ENCODE data around the gene TTC5.
"Not testable (repeated sequence)": the region's sequence is repeated elsewhere in the genome, so short reads cannot be mapped to it uniquely, and the experiment has no call there.

Gene TTC5

DNA sequence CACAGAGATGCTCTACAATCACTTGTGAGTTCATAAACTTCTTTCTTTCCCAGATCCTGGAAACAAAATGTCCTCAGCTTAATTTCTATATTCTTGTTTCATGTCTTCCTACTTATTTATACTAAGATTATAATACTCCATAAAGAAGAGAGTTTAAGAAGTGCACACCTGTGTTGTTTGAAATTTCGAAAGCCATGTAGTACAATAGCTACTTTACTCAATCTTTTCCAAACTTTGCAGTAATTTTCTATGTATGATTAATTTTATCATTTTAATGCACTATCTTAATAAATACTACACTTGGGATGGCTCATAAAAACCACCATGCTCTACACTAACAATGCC is 300 bp upstream of the TTC5 start:
- no peak for DNase-seq

DNA sequence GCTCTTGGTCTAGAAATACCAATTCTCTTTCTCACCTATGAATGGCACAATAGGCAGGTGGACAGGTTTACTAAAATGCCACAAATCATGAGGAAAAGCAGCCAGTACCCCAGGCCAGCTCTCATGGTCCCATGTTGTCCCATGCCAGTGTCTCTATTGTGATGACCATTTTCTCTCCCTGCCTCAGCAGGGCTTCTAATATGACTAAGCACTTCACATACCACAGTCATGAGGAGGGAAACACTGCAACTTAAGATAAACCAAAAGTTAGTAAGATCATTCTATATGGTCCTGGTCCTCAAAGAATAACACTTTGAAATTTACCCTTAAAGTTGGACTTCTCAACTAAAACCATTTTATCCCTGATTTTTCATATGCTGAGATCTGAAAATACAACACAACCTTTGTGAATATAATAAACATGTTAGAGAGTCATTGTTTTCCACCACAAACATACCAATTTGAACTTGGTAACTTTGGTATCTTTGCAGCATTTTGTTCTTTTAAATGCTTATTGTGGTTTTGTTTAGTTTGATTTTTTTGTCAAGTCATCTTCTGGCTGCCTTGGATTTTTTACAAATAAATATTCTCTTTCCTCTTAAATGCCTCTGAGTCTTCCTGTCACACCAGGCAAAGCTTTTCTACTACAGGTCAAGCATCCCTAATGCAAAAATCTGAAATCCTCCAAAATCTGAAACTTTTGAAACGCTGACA is 3.6 kb downstream of the TTC5 start:
- no peak for DNase-seq

DNA sequence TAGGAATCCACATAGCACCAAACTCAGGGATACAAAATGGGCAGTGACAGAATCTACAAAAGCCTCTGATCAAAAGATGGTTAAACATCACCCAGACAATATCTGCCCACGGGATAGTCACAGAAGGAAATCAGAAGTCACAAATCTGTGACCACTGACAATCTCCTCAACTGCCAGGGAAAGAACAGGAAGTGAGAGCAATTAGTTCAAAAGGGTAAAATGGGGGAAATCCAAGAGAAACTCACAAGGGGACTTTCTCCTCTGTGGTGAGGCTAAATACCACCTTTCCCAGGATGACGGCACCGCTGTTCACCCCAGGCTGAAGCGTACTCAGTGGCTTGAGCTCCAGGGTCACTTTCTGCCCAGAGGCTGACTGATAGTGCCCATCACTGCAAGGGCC is 10.7 kb downstream of the TTC5 start:
- DNase-seq, result no peak

DNA sequence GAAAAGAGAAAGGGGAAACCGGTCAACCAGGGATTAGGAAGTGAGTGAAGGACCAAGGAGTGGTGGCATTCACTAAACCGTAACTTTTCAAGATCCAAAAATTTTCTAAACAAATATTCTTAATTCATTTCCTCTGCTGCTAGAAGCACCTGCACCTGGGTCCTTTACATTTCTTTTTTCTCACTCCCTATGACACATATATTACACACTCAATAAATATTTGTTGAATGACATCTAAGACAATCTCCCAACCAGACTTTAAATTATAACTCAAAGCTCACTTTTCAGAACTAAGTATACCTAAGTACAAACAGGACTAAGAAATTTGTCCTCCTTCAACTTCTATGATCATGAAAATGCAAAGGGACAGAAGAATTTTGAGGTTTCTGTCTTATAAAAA is 11.1 kb downstream of the TTC5 start:
- DNase-seq, result no peak

DNA sequence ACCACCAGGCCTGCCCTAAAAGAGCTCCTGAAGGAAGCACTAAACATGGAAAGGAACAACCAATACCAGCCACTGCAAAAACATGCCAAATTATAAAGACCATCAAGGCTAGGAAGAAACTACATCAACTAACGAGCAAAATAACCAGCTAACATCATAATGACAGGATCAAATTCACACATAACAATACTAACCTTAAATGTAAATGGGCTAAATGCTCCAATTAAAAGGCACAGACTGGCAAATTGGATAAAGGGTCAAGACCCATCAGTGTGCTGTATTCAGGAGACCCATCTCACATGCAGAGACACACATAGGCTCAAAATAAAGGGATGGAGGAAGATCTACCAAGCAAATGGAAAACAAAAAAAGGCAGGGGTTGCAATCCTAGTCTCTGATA is 23.8 kb downstream of the TTC5 start:
- not testable (repeated sequence) for DNase-seq

DNA sequence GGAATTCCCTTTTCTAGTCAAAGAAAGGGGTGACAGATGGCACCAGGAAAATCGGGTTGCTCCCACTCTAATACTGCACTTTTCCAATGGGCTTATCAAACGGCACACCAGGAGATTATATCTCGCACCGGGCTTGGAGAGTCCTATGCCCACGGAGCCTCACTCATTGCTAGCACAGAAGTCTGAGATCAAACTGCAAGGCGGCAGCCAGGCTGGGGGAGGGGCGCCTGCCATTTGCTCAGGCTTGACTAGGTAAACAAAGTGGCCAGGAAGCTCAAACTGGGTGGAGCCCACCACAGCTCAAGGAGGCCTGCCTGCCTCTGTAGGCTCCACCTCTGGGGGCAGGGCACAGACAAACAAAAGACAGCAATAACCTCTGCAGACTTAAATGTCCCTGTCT is 25.5 kb downstream of the TTC5 start:
- not testable (repeated sequence) for DNase-seq

DNA sequence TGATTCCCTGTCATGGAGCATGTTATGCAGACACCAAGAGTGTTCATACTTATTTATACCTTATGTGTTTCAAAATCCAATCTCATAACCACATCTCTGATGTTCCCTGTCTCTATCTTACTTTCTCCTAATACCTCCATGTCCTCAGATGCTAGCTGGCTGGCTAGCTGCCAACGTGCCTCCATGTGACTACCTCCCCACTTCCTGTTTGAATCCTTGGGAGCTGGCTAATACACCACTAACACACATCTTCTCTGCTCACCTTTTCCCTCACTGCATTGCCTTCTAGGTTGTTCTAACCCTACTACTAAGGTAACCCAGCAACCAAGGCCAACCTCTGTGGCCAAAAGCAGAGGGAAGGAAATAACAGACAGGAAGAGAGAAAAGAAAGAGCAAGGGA is 27.3 kb downstream of the TTC5 start:
- DNase-seq, result peak in 1 of 56 donors; percentile 1

DNA sequence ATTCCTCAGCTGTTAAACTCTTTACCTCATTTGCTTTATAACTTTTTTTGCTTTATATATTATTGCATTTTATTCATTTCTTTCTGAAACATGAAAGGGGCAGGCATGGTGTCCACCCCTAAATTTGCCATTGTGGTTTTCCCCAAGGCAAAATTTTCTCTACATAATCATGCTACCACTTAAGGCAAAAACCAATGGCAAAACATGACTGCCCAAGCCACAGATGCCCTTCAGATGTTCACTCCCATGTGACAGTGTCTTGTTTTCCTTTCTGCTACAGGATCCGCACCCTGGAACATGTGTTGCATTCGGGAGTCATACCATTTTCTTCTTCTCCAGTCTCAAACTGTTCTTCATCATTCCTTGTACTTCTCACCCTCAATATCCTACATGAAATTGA is 28.3 kb downstream of the TTC5 start:
- no peak for DNase-seq

DNA sequence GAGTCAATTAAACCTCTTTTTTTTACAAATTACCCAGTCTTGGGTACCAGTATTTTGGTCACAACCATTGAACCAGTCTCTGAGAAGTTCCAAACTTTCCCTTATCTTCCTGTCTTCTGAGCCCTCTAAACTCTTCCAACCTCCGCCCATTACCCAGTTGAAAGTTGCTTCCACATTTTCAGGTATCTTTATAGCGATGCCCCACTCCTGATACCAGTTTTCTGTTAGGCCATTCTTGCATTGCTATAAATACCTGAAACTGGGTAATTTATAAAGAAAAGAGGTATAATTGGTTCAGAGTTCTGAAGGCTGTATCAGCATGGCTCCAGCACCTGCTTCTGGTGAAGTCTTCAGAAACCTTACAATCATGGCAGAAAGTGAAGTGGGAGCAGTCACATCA is 31.7 kb downstream of the TTC5 start:
- no peak for DNase-seq

DNA sequence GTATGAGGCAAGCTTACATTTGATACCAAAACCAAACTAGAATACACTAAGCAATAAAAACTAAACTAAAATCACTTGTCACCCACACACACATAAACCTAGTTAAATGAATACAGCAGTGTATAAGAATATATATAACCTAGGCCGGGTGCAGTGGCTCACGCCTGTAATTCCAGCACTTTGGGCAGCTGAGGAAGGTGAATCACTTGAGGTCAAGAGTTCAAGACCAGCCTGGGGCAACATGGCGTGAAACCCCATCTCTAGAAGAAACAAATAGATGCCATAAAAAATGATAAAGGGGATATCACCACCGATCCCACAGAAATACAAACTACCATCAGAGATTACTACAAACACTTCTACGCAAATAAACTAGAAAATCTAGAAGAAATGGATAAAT is 41.4 kb downstream of the TTC5 start:
- DNase-seq, result not testable (repeated sequence)

DNA sequence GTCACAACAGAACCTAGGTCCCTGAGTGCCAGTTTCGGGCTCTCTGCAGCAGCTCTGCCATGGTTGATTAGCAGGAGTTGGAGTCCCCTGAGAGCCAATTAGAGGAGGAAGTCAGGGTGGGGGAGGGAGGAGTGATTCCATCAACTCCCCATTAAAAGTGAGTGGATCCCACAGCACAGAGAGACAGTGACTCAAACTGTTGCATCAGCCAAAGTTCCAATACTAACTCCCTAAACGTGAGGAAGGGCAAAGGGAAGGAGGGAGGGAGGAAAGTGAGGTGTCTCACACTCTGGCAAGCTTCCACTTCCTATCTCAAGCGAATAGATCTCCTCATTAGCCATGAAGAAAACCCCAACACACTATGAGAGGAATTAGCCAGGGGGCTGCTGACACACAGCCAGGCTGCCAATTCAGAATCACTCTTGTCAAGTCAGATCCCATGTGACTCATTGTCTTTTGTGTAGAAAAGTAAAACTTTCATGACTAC is 43.1 kb downstream of the TTC5 start:
- no peak for DNase-seq

DNA sequence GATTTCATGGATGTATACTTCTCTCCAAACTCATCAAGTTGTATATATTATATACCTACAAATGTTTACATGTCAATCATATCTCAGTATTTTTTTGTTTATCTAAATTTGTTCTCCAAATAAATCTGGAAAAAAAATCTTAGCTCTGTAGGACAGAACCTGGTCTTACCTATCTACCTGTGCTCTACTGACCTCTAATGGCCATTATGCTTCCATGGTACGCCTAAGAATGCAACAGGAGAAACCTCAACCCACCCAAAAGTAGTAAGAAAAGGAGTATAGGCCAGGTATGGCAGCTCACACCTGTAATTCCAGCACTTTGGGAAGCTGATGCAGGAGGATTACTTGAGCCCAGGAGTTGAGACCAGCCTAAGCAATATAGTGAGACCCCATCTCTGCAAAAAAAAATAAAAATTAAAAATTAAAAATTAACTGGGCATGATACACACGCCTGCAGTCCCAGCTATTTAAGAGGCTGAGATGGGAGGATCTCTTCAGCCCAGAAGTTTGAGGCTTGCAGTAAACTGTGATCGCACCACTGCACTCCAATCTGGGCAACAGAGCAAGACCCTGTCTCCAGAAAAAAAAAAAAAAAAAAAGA is 58.0 kb downstream of the TTC5 start:
- DNase-seq, result no peak

Measured in nucleus accumbens (tissue), 56 donors.